ENCODE results near the gene EHMT1. TPM values are rescaled to one million over a fixed set of nuclear protein-coding genes. Genes with fewer than 3 reads are reported as not detected.

The EHMT1 gene
- total and polyA plus RNA-seq, 10 of the 15 experiments (the other 5 are each of a cell fraction or from before 2014, with no cell fraction given) = 2.9 to 100 (median 48.1) TPM

GRCh38 chr9:137668203-137668602, 49.4 kb downstream of the EHMT1 start:
- no peak overlapping the region for H3K4me3 ChIP-seq
- no TSS peak for BruUV-seq (replicated peaks)
- H3K27ac ChIP-seq (ENCODE audit: control insufficient read depth, insufficient read depth) = no peak overlapping the region
- no peak overlapping the region for H2AFZ ChIP-seq (ENCODE audit: control insufficient read depth, low read depth, low read length)
- ChIA-PET CTCF (no interaction called here), RAD21 (ENCODE audit: unreplicated experiment) (no interaction called here), POLR2A (no interaction called here), SMC1A (ENCODE audit: uncharacterized antibody, unreplicated experiment) (no interaction called here)
- H3K9me3 ChIP-seq (replicated peaks; ENCODE audit: control insufficient read depth, insufficient read depth, low read length) = no peaks in the 10 kb centered on the region
- H3K36me3 ChIP-seq (ENCODE audit: control insufficient read depth in 2 of 2, insufficient read depth in 2 of 2, low read length in 1 of 2) = peaks cover 5 to 11% of the 10 kb centered on the region in 2 experiments; a peak in 3 of 4 replicates
- no peak overlapping the region for H3K9ac ChIP-seq (ENCODE audit: control insufficient read depth, insufficient read depth, low read length)
- H3K4me2 ChIP-seq (ENCODE audit: control insufficient read depth, insufficient read depth) = no peak overlapping the region
- H3K79me2 ChIP-seq (ENCODE audit: control insufficient read depth, insufficient read depth, low read length) = peaks cover 49% of the 10 kb centered on the region
- in situ Hi-C loops (cut with MboI) = no loop called here
- H3K4me1 ChIP-seq (ENCODE audit: control insufficient read depth, insufficient read depth, low read length) = peaks cover 29% of the 10 kb centered on the region
- ATAC-seq (no peak), DNase-seq (ENCODE audit: low read depth, low spot score) (no peak), FAIRE-seq (no peak)
- H4K20me1 ChIP-seq (ENCODE audit: control insufficient read depth, insufficient read depth) = 0 out of 2 replicates have a peak, but pooled peaks cover 4% of the 10 kb centered on the region
- TF ChIP-seq POLR2AphosphoS2 (IDR thresholded peaks at IDR 0.05; ENCODE audit: low read depth, low read length) (no peak), NBN (IDR thresholded peaks at IDR 0.05) (no peak), YY1 (IDR thresholded peaks at IDR 0.05; ENCODE audit: low read depth, low read length) (no peak), ZBED1 (IDR thresholded peaks at IDR 0.05; ENCODE audit: borderline replicate concordance) (no peak), ASH2L (IDR thresholded peaks at IDR 0.05; ENCODE audit: borderline replicate concordance, low read depth) (no peak), NFXL1 (IDR thresholded peaks at IDR 0.05; ENCODE audit: borderline replicate concordance) (no peak), ZNF24 (IDR thresholded peaks at IDR 0.05) (no peak), KLF5 (IDR thresholded peaks at IDR 0.05; ENCODE audit: partially characterized antibody) (no peak)
- intact Hi-C loops (cut with micrococcal nuclease; ENCODE audit: unreplicated experiment) = no loop called here
- H3K27me3 ChIP-seq (replicated peaks in 1 of 2; ENCODE audit: control insufficient read depth in 2 of 2, insufficient read depth in 2 of 2, low read length in 1 of 2) = no peaks in the 10 kb centered on the region

GRCh38 chr9:137669261-137669672, 50.5 kb downstream of the EHMT1 start:
- no peak overlapping the region for H3K27ac ChIP-seq (ENCODE audit: control insufficient read depth, insufficient read depth)
- no peak overlapping the region for H3K9ac ChIP-seq (ENCODE audit: control insufficient read depth, insufficient read depth, low read length)
- ChIA-PET RAD21 (ENCODE audit: unreplicated experiment) (no interaction called here), POLR2A (no interaction called here), SMC1A (ENCODE audit: uncharacterized antibody, unreplicated experiment) (no interaction called here), CTCF (interaction anchor here (0.7 kb wide), 1 partner anchor 103 kb away, joined by 3 read pairs; no protein-coding TSS in a partner anchor)
- DNase-seq (ENCODE audit: low read depth, low spot score) (no peak), ATAC-seq (no peak), FAIRE-seq (no peak)
- H3K9me3 ChIP-seq (replicated peaks; ENCODE audit: control insufficient read depth, insufficient read depth, low read length) = no peaks in the 10 kb centered on the region
- H4K20me1 ChIP-seq (ENCODE audit: control insufficient read depth, insufficient read depth) = 0 out of 2 replicates have a peak, but pooled peaks cover 7% of the 10 kb centered on the region
- peaks cover 30% of the 10 kb centered on the region for H3K4me1 ChIP-seq (ENCODE audit: control insufficient read depth, insufficient read depth, low read length)
- no peaks in the 10 kb centered on the region for H3K27me3 ChIP-seq (replicated peaks in 1 of 2; ENCODE audit: control insufficient read depth in 2 of 2, insufficient read depth in 2 of 2, low read length in 1 of 2)
- H3K4me2 ChIP-seq (ENCODE audit: control insufficient read depth, insufficient read depth) = no peak overlapping the region
- peaks cover 4 to 11% of the 10 kb centered on the region in 2 experiments; a peak in 3 of 4 replicates for H3K36me3 ChIP-seq (ENCODE audit: control insufficient read depth in 2 of 2, insufficient read depth in 2 of 2, low read length in 1 of 2)
- intact Hi-C loops (cut with micrococcal nuclease; ENCODE audit: unreplicated experiment) (no loop called here), in situ Hi-C loops (cut with MboI) (no loop called here)
- no TSS peak for BruUV-seq (replicated peaks)
- H3K4me3 ChIP-seq = no peak overlapping the region
- H2AFZ ChIP-seq (ENCODE audit: control insufficient read depth, low read depth, low read length) = no peak overlapping the region
- peaks cover 51% of the 10 kb centered on the region for H3K79me2 ChIP-seq (ENCODE audit: control insufficient read depth, insufficient read depth, low read length)
- 93% methylated on average over 23 of the region's 23 CpGs for whole genome bisulfite sequencing (ENCODE audit: insufficient coverage, insufficient replicate concordance, low lambda C conversion rate, missing lambda C conversion rate)
- no peak for TF ChIP-seq RAD51 (IDR thresholded peaks at IDR 0.05)
- no peak for TF ChIP-seq ESRRA (IDR thresholded peaks at IDR 0.05; ENCODE audit: low read length)
- TF ChIP-seq WRNIP1 (IDR thresholded peaks at IDR 0.05; ENCODE audit: borderline replicate concordance, low read depth, low read length) = no peak
- no peak for TF ChIP-seq MYB (IDR thresholded peaks at IDR 0.05; ENCODE audit: borderline replicate concordance, low read depth, low read length)
- TF ChIP-seq KAT2A (conservative IDR thresholded peaks at IDR 0.05; ENCODE audit: control insufficient read depth, low read depth, low read length) = no peak
- TF ChIP-seq SREBF1 (IDR thresholded peaks at IDR 0.05; ENCODE audit: low read length) = no peak
- TF ChIP-seq POLR2AphosphoS5 (IDR thresholded peaks at IDR 0.05; ENCODE audit: low read length) = no peak
- no peak for TF ChIP-seq ZNF217 (IDR thresholded peaks at IDR 0.05)
- no peak for TF ChIP-seq BCLAF1 (IDR thresholded peaks at IDR 0.05)
- TF ChIP-seq SIN3A (IDR thresholded peaks at IDR 0.05; ENCODE audit: low read depth, low read length) = no peak
- no peak for TF ChIP-seq TARDBP (IDR thresholded peaks at IDR 0.05; ENCODE audit: borderline replicate concordance)
- TF ChIP-seq GATAD2B (conservative IDR thresholded peaks at IDR 0.05; ENCODE audit: low read depth) = no peak
- no peak for TF ChIP-seq RCOR1 (conservative IDR thresholded peaks at IDR 0.05; ENCODE audit: low read depth, low read length)

Measured in GM12878 (cell line).